Measurements from ENCODE around the gene SEMA4D.
"Not testable (repeated sequence)": the region's sequence is repeated elsewhere in the genome, so short reads cannot be mapped to it uniquely, and the experiment has no call there.

Gene SEMA4D

GRCh38 chr9:89382026-89382986 is 115.6 kb downstream of the SEMA4D start:
- DNase-seq = no peak

DNA sequence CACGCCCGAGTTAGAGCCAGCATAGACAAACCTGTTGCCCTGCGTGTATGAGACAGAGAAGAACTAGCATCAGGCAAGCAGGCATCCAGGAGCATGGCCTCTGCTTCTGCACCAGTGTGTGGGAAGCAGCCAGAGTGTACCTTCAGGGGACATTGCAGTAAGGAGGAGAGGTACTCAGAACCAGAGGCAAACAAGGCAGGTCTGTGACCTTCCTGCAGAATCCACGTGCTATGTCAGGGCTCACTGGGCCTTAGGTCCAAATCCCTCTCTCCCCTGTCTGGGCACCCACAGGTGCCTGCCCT is 116.7 kb downstream of the SEMA4D start:
- DNase-seq = no peak

DNA sequence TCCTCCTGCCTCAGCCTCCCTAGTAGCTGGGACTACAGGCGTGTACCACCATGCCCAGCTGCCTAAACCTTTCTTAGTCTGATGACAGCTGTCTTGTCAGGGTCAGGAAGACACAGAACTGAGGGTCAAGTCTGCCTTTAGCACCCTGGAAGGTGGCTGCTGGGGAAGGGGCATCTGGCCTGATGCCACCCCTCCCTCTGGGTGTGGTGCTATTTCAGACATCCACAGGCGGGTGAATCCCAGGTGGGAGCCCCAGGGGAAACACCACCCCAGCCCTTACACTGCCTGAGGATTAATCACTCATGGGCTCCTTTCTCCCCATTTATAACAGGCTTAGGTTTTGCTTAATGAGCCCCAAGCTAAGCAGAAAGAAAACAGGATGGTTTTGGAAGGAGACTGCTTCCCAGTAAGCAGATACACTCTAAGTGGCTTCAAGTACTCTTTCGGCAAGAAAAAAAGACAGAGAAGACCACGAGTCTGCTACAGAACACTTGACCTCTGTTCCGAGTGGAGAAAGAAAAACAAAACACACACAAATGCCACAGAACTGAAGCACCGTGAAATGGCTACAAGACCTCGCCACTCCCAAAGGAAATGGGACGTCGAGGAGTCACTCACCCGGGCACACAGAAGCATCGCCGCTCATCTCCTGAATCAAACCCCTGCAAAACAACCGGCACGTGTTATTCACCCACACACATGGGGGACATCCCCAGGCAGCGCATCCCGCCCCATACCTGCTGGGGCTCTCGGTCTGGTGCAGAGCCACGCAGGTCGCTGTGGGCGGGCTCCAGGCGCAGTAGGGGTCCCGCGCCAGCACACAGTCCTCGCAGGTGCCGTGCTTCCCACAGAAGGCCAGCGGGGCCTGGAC is 117.2 kb downstream of the SEMA4D start:
- DNase-seq = no peak

DNA sequence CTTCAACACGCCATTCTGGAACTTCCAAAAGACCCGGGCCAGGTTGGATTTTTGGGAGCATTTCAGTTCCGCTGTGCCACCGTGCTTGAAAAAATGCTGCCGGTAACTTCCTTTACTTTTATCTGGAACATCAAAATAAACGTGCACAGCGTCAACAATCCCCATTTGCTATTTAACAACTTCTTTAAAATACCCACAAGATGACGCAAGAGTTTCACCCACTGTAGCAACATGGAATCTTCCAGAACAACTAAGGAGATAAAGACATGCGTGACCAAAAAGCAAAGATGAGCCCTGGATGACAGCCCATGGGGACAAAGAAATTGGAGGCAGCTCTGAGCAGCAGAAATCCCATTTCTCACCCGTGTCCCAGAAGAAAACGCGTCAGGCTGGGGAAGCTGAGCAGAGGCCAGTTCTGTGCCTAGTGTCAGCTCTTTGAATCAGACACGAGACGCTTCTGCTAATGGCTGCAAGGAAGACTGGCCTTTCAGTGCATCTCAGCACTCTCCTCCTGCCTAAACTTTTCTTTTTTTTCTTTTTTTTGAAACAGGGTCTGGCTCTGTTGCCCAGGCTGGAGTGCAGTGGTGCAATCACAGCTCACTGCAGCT is 118.3 kb downstream of the SEMA4D start:
- no peak for DNase-seq

DNA sequence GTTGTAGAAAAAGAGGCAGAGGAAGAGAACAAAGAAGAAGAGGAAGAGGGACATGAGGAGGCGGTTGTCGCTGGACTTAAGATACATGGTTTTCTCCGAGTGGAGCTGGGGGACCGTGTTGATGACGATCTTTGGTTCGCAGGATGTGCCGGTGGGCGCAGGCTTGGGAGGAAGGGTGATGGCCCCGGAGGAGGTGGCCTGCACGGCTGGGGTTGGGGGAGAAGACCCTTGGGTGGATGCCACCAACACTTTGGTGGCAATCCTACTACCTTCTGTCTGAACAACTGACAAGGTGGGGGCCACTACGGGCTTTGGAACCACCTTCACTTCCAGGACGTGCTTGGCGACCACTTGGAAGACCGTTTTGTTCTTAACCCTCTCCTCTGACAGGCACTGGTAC is 118.9 kb downstream of the SEMA4D start:
- no peak for DNase-seq

- no peak for DNase-seq
These were observed 119.4 kb downstream of the SEMA4D start for GRCh38 chr9:89378541-89378940.

DNA sequence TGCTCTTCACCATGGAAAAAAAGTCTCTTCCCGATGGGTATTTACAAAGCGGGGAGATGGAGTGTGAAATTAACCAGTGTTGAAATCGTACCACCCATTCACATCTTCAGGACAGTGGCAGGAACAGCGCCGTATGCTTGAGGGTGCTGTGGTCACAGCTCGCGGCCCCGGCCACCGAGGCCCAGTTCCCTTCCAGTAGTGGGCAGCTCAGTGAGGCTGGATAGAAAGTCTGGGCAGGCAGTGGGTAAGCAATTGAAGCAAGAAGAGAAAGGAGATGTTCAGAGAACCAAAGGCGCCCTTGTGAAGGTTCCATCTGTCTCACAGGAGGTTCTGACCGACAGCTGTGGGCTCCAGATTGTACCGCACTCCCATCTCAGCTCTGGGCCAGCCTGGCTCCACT is 120.5 kb downstream of the SEMA4D start:
- DNase-seq = no peak

DNA sequence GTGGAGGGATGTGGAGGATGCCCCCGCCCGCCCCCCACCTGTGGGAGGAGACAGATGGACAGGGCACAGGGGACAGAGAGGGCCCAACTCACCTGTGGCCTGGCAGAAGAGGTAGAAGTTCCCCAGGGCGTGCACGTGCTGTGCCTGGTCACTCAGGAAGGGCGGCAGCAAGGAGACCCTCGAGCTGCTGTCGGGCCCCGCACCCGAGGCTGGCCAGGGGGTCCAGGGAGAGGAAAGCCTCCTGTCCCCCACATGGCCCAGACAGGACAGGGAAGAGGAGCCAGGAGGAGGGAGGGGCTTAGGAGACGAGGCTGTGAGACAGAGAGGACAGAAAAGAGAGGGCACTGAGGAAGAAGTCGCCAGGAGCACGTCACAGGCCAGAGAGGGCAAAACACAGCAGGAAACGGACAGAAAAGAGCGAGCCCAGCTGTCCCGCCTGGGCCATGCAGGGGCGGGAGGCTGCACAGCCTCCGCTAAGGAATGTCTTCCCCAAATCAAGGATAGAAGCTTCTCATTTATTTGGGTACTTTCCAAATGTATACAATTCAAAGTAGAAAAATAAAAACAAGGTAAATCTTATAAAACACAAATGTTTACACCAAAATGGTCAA is 121.1 kb downstream of the SEMA4D start:
- no peak for DNase-seq

- DNase-seq = no peak
These were observed 121.6 kb downstream of the SEMA4D start for GRCh38 chr9:89376286-89376685.

DNA sequence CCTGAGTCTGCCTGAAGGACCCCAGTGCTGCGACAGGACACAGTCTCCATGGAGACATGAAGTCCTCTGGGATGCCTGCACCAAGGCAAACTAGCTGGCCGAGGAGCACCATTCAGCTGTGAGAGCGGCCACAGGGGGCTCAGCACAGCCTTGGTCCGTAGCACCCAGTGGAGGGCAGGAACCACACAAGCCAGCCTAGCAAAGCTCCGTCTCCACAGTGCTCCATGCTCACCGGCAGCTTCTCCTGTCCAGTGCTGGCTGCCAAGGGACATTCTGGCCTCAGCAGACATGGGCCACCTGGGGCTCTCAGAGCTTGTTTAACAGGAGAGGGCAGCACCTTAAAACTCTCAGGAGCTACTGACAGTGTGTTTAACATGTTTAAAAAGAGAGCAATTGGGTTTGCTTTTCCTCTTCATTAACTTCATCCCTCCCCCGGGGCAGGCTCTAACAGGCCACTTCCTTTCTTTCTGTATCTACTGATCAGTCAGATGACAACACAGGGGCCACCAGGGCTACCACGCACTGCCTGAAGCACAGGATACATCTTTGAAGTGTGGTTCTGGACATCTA is 122.6 kb downstream of the SEMA4D start:
- DNase-seq = peak; percentile 41

GRCh38 chr9:89374176-89374575 is 123.7 kb downstream of the SEMA4D start:
- no peak for DNase-seq

DNA sequence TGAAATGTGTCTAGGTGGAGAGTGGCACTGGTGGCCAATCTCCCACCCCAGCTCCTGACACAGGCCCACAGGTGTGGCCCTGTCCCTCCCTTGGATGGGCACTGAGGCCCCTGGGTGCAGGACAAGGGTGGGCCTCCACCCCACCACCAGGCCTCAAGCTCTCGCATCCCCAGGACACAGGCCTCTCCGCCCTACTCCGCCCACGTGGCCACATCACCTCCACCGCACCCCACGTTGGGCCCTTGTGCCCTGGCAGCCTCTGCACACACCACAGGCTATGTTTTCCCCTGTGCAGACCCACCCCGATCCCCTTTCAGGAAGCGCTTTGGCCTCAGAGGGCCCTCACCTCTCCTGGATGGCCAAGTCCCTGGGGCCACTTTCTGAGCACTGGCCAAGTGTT is 124.9 kb downstream of the SEMA4D start:
- DNase-seq = no peak

DNA sequence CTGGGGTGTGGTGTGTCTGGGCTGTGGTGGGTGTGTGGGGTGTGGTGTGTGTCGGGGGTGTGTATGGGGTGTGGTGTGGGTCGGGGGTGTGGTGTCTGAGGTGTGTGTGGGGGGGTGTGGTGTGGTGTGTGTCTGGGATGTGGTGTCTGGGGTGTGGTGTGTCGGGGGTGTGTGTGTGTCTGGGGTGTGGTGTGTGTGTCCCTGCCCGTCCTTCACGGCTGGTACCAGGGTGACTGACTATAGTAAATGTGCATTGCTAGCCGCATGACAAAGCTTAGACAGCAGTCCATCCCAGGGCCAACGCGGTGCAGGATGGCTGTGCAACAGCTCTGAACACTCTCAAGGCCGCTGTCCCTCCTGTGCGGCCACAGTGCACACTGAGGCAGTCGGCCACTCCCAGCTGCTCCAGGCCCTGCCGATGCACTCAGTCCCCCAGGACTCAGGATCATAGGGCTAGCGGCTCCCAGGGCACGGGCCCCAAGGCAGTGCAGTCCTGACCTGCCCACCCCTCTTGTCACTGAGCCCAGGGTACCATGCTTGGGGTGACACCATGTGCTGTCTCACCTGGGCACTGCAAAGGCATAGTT is 125.6 kb downstream of the SEMA4D start:
- no peak for DNase-seq

- DNase-seq = not testable (repeated sequence)
These were observed 126.1 kb downstream of the SEMA4D start for GRCh38 chr9:89371791-89372190.

DNA sequence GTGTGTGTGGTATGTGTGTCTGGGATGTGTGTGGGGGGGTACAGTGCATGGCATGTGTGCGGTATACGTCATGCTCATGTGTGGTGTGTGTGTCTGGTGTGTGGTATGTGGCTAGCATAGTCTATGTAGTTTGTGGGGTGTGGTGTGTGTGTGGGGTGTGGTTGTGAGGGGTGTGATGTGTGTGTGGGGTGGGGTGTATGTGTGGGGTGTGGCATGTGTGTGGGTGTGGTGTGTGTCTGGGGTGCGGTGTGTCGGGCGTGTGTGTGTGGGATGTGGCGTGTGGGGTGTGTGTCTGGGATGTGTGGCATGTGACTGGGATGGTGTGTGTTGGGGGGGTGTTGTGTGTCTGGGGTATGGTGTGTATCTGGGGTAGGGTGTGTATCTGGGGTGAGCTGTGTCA is 127.3 kb downstream of the SEMA4D start:
- no peak for DNase-seq

GRCh38 chr9:89368978-89369377 is 128.9 kb downstream of the SEMA4D start:
- no peak for DNase-seq

DNA sequence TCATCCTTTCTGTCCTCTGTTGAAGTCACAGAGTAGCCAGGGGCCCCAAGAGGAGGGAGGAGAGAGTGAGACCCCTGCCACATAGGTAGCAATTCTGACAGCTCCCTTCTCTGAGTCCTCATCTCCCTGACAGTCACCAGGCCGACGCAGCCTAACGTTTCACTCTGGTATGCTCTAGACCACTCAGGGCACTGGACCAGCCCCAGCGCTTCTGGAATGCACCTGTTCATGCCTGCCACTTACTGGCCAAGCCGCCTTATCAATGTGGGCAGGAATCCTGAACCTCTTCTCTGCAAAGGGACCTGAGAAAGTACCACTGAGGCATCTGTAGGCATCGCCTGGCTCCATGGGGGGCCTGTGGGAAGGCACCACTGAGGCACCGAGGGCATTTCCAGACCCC is 129.4 kb downstream of the SEMA4D start:
- DNase-seq = no peak

- no peak for DNase-seq
These were observed 130.0 kb downstream of the SEMA4D start for GRCh38 chr9:89367726-89368437.

- DNase-seq = no peak
These were observed 130.6 kb downstream of the SEMA4D start for GRCh38 chr9:89367281-89367680.

DNA sequence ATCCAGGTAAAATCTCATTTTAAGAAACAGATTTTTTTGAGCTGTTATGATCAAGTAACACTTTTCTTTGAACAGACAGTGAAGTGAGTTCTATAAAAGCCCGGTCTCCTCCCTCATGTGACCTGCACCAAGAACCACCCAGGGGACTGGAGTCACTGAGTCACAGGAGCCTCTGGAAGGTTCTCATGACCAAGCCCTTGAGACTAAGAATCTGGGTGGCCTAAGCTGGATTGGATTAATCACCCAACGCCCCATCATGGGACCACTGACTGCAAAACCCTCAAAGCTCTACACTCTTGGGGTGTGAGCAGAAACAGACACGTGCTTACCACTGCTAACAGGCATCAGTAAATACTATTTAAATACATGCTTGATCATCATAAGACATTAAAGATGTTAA is 131.2 kb downstream of the SEMA4D start:
- DNase-seq = no peak

GRCh38 chr9:89365532-89365912 is 132.4 kb downstream of the SEMA4D start:
- no peak for DNase-seq

All from KG1 (cell line).